Stromal cell of bone marrow (primary cell): ENCODE measurements around the gene ZFC3H1.

Experiments
- DNase-seq: peaks from one replicate; pipeline ENCODE4 v3.0.0-alpha.2; 2012; ENCODE audit warnings: low read depth

Gene ZFC3H1

DNA sequence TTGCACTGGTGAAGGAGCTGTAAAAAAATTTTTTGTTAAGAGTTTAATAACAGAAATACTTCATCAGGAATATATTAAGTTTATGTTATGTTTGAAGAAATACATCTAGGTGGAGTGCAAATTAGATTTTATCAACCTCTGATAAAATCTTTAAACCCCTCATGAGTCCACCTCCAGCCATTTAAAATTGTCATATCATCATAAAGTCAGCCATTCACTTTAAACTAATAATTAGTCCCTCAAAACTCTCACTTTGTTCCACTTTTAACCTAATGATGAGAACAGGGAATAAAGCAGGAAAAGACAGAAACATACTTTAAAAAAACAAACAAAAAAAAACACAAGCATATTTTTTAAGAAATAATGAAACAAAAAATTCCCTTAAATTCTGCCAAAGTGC is 25.1 kb downstream of the ZFC3H1 start:
- no peak for DNase-seq

DNA sequence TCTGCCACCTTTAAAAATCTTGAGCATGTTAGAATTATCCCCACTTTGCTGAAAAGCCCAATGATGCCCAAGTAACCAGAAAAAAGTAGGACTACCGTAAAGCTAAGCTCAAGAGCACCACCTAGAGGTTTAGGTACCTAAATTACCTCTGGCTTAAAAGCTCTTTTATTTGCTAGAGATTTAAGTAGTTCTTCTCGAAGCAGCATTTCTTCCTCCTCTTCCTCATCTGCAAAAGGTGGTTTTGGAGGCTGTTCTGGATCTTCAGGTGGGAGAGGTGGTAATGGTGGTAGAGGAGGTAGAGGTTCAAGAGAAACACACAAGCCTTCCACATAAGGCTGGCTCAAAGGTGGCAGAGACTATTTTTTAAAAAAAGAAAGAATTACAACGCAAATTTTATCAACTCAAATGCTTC is 26.9 kb downstream of the ZFC3H1 start:
- peak; percentile 52 for DNase-seq

DNA sequence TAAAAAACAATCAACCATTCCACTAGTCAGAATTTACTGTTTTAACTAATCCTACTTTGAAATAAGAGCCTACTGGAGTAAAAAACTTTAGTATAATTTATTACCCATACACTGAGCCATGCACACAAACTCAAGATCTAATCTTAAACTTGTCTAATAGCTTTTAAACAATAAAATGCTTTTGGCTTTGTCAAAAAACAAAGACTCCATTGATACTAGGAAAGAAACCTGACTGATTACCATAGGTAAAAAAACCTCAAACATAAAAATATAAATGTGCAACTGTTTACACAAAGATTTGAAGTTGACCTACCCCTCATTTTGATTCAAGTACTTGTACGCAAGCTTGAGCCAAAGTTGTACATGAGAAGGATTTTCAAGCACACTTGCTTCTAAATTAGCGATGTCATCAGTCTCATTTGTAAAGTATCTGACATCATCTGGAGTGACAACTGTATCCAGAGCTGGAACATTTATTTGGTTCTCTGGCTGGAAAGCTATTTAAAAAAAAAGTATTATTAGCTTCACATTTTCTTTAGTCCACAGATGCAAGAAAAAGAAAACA is 36.1 kb downstream of the ZFC3H1 start:
- DNase-seq: no peak

DNA sequence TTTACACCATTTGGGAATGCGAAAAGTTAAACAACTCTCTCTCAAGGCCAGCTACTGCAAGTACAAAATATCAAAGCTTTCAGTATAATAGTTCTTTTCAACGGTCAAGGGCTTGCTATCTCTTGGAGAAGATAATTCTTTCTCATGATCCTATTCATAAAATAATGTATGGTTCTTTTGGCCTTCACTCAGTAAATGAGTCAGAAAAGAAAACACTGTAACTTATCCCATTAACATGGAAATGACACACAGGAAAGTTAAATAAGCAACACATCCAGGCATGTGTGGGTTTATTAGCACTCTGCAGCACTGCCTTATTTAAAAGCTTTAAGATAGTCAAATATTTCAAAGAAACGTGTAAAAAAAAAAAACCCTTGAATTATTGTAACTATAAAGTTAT is 36.9 kb downstream of the ZFC3H1 start:
- DNase-seq: peak; percentile 26

DNA sequence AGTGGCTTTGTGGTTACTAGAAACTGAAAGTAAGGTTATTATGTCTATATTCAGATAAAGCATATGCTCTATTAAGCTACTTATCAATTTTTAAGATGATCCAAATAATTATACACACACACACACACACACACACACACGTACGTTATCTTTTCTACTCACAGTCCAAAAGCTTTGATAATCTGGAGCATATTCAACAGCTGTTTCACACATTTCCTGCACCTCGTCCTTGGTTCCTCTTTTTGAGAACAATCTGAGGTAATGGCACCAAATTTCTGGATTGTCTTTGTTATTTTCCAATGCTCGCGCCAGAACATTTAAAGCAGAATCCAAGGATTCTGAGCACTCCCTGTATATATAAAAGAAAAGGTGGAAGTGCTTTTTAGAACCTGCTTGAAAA is 37.5 kb downstream of the ZFC3H1 start:
- no peak for DNase-seq

DNA sequence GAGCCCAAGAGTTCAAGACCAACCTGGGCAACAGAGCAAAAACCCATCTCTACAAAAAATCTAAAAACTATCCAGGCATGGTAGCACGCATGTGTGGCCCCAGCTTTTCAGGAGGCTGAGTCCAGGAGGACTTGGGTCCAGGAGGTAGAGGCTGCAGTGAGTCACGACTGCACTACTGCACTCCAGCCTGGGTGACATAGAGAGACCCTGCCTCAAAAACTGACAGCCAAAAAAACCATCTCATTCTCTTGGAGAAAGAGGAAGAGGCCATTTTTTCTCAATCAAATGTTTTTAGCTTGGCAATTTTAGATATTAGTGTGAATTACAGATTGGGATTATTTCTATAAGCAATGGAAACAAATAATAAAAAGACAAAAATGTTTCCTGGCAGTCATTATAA is 38.2 kb downstream of the ZFC3H1 start:
- DNase-seq: no peak

DNA sequence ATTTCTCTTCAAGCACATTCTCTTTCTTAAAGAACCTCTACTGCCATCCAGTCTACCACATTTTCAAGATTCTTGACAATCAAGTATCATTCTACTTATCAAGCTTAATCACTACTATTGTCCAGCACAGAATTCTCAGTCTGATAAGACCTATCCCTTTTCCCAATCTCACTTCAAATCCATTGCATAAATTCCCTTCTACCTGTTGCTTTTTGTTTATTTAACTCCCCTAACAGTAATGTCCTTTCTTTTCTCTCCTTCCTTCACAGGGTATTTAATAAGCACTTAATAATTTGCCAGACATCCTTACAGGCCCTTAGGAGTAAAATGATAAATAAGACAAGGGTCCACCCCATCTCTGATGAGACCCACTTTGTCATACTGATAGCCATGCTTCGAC is 41.7 kb downstream of the ZFC3H1 start:
- DNase-seq: no peak

DNA sequence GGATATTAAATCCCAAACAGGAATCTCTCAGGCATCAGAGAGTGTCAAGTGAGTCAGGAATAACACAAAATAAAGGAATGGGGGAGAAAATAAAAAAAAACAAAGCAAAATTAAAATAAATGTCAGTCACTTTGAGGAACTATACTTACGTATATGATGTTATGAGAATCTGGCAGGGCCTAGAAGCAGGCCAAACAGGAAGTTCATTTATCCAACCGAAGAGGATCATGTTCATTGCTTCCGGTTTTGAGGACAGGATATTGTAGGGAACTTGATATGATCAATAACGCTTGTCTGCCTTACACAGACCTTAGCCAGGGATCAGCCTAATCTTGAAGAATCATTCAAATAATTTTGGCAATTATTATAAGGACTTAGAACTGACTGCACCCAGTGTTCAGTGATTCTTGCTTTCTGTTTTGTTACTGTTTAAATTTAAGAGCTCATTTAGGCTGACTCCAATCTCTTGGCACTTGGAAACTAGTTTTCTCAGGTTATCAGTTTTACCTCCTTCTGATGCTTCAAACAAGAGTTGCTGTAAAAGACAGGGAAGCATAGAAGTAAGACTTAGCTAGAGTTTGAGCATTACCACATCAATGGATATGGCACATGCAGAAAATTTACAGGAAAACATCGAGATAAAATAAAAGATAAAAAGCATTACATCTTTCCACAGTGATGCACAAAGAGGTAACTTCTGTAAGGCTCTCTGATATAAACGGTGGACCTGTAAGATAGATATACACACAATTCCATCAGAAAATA is 53.4 kb downstream of the ZFC3H1 start:
- no peak for DNase-seq

DNA sequence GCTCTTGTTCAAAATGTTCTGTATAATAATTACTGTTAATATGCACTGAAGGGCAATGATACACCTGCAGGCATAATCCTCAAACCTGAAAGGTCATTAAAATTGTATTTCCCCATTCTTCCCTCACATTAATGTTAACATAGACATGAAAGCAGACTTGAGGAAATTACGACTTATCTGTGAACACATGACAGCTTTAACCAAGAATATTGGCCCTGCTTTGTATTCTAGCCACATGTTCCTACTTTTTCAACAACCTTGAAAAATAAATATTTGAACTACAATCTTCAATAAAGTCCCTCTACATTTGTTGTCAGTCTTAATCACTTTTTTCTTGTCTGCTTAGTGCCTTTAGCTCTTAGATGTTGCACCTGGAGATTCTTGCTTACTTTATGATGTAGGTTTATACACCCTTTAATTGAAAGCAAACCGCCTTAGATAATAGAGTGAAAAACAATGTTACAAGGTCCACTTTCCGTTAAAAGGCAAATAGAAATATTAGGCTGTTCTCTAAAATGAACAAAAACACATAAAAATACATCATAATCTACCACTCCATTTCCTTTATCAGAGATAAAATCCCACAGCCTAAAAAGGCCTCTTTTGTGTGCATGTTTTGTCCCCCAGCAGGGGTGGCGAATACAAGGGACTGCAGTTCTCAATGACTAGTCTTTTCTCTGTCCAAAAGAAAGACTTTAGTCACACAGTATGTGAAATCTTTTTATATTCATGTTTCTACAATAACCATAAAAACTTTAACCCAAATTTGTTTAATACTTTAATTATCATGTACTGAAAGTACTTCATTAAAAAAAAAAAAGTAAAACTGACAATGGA is 55.9 kb downstream of the ZFC3H1 start:
- DNase-seq: no peak

DNA sequence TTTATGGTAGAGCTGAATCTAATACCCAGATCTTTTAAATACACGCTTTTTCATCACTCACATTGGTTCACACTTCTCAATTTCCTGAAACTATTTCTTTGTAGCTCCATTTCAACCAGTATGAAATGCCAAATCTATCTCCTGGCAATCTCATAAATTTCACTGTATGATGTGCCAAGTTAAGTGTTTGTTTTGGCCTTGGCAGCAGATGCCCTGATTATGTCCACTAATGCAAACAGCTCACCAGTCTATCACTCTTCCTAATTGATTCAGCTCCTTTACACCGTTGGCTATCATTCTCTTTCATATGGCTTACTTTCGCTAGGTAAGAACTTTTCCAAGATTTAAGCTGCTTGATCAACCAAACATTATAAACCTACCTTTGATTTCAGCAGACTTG is 58.6 kb downstream of the ZFC3H1 start:
- no peak for DNase-seq

DNA sequence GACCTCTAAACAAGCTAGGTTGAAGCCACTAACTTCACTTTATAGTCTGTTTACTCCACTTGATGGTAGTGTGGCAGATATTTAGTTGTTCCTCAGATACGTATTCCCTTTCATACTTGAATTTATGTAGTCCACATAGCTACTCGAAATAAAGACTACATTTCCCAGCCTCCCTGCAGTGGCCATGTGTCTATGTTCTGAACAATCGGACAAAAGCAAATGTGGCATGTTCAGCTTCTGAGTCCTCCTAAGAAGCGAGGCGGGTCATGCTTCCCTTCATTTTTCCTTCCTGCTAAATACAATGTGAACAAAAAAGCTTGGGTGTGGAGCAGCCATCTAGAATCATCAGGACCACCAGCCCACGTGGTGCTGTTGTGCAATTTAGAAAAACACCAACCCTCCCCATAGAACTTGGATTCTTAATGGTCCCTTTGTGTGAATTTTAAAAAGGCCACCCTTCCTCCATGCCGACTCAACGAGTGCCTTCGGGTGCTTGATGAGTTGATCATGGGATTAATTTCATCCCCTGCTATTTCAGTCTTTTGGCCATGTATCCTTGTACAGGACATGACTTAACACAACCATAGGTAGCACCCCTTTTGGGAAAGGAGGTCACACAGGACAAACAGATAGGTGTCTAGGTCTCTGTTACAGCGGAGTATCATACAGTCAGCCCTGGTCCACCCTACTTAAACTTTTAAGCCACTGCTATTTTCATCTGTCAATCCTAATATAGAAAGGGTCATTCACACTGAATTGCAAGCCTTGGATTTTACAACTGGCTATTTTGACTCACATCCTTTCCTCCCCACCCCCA is 60.7 kb downstream of the ZFC3H1 start:
- no peak for DNase-seq

DNA sequence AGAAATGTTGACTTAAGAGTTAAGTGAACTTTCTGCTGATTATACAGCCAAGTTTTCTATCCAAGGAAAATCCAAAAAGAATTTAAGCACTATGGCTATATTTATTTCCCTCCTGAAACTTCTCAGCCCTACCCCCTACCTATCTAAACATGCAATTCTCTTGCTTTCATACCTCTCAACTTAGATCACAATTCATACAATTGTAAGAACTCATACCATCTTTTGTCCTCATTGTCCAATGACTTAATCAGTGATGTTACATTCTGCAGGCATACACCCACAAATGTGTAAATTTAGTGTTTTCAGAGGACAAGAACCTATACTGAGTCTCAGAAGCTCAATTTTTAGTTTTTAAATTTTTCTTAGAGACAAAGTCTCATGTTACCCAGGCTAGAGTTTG is 62.1 kb downstream of the ZFC3H1 start:
- no peak for DNase-seq

DNA sequence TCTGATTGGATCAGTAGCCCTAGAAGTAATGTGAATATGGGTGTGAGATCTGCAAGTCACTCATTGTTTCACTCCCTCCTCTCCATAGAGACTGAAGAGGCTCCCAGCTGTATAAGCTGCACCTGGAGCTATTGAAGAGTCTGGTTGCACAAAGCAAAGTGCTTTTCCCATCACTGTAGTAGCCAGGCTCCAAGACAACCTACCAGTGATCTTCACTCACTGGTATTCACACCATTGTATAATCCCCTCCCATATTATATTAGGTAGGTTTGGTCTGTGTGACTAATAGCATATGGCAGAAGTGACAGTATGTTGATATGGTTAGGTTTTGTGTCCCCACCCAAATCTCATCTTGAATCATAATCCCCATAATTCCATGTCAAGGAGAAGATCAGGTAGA is 64.4 kb downstream of the ZFC3H1 start:
- no peak for DNase-seq

DNA sequence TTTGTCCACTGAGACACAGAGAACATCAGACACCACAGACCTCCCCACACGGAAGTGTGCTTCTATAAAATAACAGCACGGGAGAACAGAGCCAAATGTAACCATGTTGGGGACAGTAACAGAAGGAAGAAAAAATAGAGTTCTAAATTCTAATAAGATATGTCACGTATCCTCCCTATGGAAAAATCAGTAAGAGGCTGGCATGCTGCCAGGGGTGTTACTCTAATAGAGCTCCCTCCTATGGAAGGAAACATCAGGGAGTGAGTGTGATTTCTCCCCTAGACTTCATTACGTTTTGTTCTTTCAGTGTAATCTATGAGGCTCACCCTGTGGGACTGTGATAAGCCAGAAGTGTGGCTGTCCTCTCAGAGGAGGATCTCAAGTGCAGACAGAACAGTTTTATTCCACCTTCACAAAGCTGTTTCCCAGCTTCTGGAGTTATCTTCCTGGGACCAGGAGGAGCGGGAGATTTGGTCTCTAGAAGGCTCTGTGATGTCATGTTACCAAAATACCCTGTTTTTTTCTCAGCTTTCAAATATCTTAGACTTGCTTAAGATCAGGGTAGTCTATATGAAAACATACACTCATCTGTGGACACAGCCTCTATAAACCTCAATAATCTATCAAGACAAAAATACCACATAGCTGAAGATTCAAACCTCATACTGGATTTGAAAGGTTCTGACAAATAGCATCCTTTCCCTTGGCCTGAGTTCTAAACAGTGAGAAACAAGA is 69.3 kb downstream of the ZFC3H1 start:
- no peak for DNase-seq

DNA sequence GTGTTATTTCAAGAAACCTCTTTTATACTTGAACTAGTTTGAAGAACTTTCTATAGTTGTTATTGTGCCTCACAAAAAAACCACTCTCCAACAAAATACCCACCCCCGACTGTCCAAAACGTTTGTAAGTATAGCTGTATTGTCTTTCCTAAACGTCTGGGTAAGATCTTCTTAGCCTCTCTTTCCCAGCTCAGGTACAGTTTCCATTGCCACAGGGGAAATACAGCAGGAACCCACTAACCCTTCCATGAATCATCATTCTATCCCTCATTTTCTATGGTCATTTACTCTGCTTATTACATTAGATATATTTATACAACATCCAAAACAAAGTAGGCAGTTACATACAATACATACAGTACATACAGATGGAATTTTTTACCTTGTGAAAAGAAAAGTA is 70.8 kb downstream of the ZFC3H1 start:
- DNase-seq: no peak

DNA sequence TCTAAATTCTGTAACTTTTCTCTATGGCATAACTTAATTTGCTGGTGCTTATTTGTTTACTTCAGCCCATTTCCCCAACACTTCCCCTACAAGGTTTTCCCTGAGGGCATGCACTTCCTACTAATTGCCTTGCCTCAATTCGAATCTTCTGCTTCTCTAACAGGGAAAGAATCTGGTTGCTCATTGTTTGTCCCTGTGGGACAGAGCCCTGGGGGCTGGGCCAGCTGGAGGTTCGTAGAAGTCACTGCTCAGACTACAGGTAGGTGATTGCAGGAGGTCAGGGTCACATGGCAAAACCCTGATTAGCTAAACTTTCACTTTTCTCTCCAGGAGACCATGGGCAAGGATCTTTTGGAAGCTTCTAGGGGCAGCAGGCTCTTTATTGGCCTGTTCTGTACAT is 72.0 kb downstream of the ZFC3H1 start:
- no peak for DNase-seq

DNA sequence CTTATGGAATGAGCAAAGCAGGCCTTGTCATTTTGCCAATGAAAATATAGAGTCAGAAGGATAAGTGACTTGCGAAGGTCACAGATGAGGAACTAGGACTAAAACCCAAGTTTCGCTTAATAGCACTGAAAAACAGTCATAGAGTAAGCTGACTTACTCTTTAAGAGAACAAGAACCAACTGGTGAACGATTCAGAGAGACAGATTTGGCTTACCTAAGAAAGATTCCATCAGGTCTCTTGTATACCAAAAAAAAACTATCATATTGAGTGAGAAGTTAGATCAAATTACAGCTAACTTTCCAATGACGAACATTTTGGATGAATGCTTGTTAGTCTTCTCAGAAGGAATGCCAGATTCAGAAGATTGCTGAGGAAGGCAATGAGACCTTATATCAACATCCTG is 74.2 kb downstream of the ZFC3H1 start:
- DNase-seq: peak; percentile 37

DNA sequence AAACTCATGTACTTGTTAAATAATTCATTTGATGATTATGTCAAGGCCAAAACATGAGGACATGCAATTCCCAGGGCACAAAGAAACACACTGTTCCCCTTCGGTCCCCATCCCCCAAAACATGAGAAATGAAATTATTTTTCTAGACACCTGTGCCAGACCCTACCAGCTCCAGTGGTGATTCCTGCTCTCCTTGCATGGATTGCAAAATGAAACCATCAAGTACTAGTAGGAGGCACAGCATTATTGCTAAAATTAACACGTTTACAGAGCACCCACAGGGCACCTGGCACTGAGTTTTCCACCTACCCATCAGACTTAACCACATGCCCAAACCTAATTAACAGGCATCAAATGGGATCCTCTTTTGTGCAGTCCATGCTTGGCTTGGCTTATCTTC is 76.6 kb downstream of the ZFC3H1 start:
- no peak for DNase-seq

DNA sequence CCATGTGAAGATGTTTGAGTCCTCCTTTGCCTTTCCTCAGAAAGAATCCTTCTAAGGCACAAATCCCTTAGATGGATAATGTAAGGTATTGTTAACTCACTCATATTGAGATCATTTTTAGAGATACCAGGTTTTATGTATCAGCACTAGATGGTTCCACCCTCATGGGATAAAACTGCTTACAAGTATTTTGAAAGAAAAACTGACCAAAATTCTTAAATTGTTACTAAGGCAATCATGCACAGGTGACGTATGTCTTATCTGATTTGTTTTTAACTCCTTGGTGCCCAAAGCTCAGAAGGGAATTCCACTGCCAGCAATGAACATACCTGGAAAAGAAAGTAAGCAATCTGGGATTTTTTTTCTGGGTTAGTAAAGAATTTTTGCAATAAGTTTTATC is 78.4 kb downstream of the ZFC3H1 start:
- no peak for DNase-seq

DNA sequence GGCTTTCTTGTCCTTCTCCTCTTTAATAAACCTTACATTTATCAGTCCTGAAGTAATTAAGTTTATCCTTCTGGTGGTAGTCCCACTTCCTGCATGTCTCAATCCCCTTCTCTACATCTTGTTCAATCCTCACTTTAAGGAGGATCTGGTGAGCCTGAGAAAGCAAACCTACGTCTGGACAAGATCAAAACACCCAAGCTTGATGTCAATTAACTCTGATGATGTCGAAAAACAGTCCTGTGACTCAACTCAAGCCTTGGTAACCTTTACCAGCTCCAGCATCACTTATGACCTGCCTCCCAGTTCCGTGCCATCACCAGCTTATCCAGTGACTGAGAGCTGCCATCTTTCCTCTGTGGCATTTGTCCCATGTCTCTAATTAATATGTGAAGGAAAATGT is 79.3 kb downstream of the ZFC3H1 start:
- DNase-seq: no peak

DNA sequence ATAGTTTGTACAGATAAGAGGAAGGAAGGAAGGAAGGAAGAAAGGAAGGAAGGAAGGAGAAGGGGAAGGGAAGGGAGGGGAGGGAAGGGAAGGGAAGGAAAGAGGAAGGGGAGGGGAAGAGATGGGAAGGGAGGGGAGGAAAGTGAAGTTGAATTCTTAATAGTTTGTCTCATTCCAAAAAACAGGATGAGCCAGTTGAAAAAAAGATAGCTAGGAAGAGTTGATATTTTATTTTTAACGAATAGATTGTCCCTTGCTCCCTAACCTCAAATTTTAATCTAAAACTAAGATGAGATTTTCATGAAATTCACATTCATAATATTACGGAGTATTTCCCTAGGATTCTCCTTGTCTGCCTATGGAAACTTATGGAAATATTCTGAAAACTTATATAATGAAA is 80.7 kb downstream of the ZFC3H1 start:
- DNase-seq: no peak

DNA sequence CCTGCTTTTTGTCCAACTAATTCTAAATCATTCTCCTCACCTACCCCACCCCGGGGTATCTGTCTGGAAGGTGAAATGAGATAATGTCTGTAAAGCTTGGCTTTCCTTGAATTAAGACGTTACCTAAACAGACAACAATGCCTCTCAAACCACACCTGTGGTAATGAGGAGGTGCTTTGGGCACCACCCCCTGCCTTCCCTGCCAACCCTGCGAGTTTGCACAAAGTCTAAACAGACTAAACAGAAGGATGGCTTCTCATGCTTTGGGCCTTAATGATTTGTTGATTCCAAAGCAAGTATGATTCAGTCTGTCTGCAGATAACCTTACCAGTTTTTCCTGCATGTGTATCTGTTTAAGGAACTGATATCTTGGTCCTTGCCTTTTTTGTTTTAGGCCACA is 82.4 kb downstream of the ZFC3H1 start:
- DNase-seq: no peak
